Adrenal gland (tissue), 12 donors: ENCODE measurements around the gene LRRC71. TPM values are rescaled to one million over a fixed set of nuclear protein-coding genes. Genes with fewer than 3 reads are reported as not detected.
"Not testable (repeated sequence)": the region's sequence is repeated elsewhere in the genome, so short reads cannot be mapped to it uniquely, and the experiment has no call there.

ENCODE experiments used
- DNase-seq, 7 donors: peaks; one replicate each; pipeline ENCODE4 v3.0.0-alpha.2; 2019 to 2020
- H3K27ac ChIP-seq, 5 donors: fragments of 200-600 bp; sonication (generic) in 4 of 5; 1 replicate in 3 of 5; 2 replicates in 2 of 5; pipeline versions ENCODE4 v1.5.1 to v1.8.0; 2016 to 2020; ENCODE audit warnings: mild to moderate bottlenecking in 1 of 5
- H3K27me3 ChIP-seq: fragments of 200-600 bp; 2 replicates; pipeline ENCODE4 v1.8.0; 2021
- H3K36me3 ChIP-seq, 2 donors: fragments of 200-600 bp; replicated peaks in 1 of 2; 1 replicate in 1 of 2; 2 replicates in 1 of 2; pipeline versions ENCODE4 v1.5.1 to v1.8.0; 2018 to 2022
- H3K4me1 ChIP-seq, 2 donors: fragments of 200-600 bp; replicated peaks in 1 of 2; 1 replicate in 1 of 2; 2 replicates in 1 of 2; pipeline versions ENCODE4 v1.5.1 to v1.8.0; 2018 to 2021
- H3K4me3 ChIP-seq, 4 donors: fragments of 200-600 bp; sonication (generic) in 3 of 4; one replicate each; pipeline ENCODE4 v1.5.1; 2016 to 2018
- H3K9me3 ChIP-seq, 3 donors: fragments of 200-600 bp; sonication (generic) in 1 of 3; replicated peaks in 1 of 3; 1 replicate in 2 of 3; 2 replicates in 1 of 3; pipeline versions ENCODE4 v1.5.1 to v1.8.0; 2016 to 2021
- CTCF ChIP-seq, 6 experiments: fragments of 450-650 bp in 4 of 6; fragments of 200-600 bp in 2 of 6; sonication (generic) in 1 of 6; IDR thresholded peaks; 1 replicate in 5 of 6; 2 replicates in 1 of 6; pipeline versions ENCODE4 v1.5.1 to v1.8.0; 2016 to 2021; ENCODE audit warnings: antibody characterized with exemption in 6 of 6, mild to moderate bottlenecking in 2 of 6, moderate library complexity in 1 of 6
- POLR2A ChIP-seq, 2 donors: fragments of 450-650 bp; IDR thresholded peaks; one replicate each; pipeline ENCODE4 v1.6.1; 2017; ENCODE audit warnings: antibody characterized with exemption in 2 of 2, mild to moderate bottlenecking in 2 of 2, moderate library complexity in 1 of 2
- WGBS, 4 donors: extraction: QIAGEN DNeasy Blood & Tissue Kit in 2 of 4; methylation state at CpG; one replicate each; pipeline versions ENCODE4 v1.1.5 to v1.1.7; 2013 to 2017; 5-methylcytosine and 5-hydroxymethylcytosine counted together
- intact Hi-C, 2 donors: fragments of 100-400 bp; cut with DNase I; formaldehyde crosslinking; loops; one replicate each; pipeline versions ENCODE4 v1.14.1 to v1.15.0; 2022 to 2023
- polyA plus RNA-seq, 3 donors: library from polyadenylated mRNA; stranded (reverse); fragments of 200-250 nt in 2 of 3; fragments of 350-450 nt in 1 of 3; fragmentation: Illumina TruSeq in 1 of 3; extraction: RNeasy Lipid Tissue Mini Kit (QIAGEN cat#74804) in 1 of 3; gene quantifications; one replicate each; pipeline ENCODE4 v1.2.3, GENCODE V29; 2013 to 2014
- total RNA-seq, 9 donors: library from RNA; depleted of rRNA in 4 of 9; stranded (reverse); fragments of >200 nt in 4 of 9; fragments of 120-200 nt in 1 of 9; fragmentation: NEBNext Ultra II Directional in 1 of 9; extraction: Animal tissue kit (Norgen Biotek cat#: 25700) in 1 of 9; gene quantifications; one replicate each; pipeline versions ENCODE4 v1.1.0 to v1.2.4, GENCODE V29; 2013 to 2023
- donor health status: healthy with polysubstance abuse.
- donor health status: Bipolar disorder and iron deficiency.
- donor health status: DM: yes; HTN: yes; CAD: no.
- donor health status: DM: no; HTN: no; CAD: no.
- donor health status: DM: no; HTN: no; CAD: no.
- donor health status: DM: yes; HTN: yes; CAD: no.

The LRRC71 gene
- total and polyA plus RNA-seq, 12 donors, result 0.11 to 4.6 (median 0.27) TPM; not detected in 4

- H3K4me1 ChIP-seq, result peaks cover 0 to 12% of the 10 kb centered on the region in 2 donors
- peaks cover 37% of the 10 kb centered on the region for H3K27me3 ChIP-seq
- H3K4me3 ChIP-seq, result no peak overlapping the region
- no peaks in the 10 kb centered on the region for H3K36me3 ChIP-seq
- DNase-seq, result peak; percentile 46 to 87 (median 72)
- intact Hi-C loops, result loop anchor here in 1 of 2 donors (10.0 kb wide), 1 partner anchor 149 kb away; no protein-coding TSS in a partner anchor
- 28 to 32% (median 31%) methylated on average over 3 of the region's 3 CpGs; no CpG with 5 or more reads in 1 of the 4 donors for WGBS, 4 donors
- TF ChIP-seq POLR2A (IDR thresholded peaks at IDR 0.05), result no peak
- no peak for TF ChIP-seq CTCF (IDR thresholded peaks at IDR 0.05)
- H3K9me3 ChIP-seq, result no peaks in the 10 kb centered on the region
- H3K27ac ChIP-seq, result no peak overlapping the region
These were observed 5.7 kb downstream of the LRRC71 start for GRCh38 chr1:156926175-156926574.

GRCh38 chr1:156926695-156927094, 6.3 kb downstream of the LRRC71 start:
- intact Hi-C loops, result loop anchor here in 1 of 2 donors (10.0 kb wide), 1 partner anchor 148 kb away; no protein-coding TSS in a partner anchor

DNA sequence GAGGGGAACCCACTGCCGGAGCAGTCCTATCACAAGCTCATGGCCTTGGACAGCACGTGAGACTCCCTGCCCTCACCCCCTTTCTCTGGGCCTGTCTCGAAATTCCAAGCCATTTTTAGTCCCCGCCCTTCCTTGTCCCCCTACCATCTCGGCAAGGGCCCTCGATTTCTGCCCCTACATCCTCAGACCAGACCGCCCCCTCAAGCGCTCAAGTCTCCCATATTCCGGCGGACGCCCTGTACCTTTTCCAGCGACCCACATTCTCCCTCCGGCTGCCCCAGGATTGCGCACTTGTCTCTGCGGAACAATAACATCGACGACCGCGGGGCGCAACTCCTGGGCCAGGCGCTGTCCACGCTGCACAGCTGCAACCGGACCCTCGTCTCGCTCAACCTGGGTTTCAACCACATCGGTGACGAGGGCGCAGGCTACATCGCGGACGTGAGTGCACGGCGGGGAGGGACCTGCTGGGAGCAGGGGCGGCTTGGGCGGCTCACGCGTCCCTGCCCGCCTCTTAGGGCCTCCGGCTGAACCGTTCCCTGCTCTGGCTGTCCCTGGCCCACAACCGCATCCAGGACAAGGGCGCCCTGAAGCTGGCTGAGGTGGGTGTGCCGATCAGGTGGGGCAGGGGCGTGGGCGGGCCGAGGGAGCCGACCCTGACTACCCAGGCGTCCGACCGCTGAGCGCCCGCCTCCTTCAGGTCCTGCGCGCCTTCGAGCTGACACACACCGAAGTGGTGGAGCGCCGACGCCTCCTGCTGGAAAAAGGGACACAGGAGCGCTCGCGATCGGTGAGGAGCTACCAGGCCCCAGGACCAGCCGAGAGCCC, 7.0 kb downstream of the LRRC71 start:
- H3K27ac ChIP-seq, result no peak overlapping the region
- intact Hi-C loops, result loop anchor here in 1 of 2 donors (10.0 kb wide), 1 partner anchor 147 kb away; no protein-coding TSS in a partner anchor
- 6 to 23% (median 12%) methylated on average over 22 to 64 of the region's 64 CpGs for WGBS, 4 donors
- peak; percentile 59 to 87 (median 72) for DNase-seq
- no peak for TF ChIP-seq POLR2A (IDR thresholded peaks at IDR 0.05)
- peak; percentile 22 to 71 (median 56) for TF ChIP-seq CTCF (IDR thresholded peaks at IDR 0.05)
- peaks cover 34% of the 10 kb centered on the region for H3K27me3 ChIP-seq
- H3K9me3 ChIP-seq, result no peaks in the 10 kb centered on the region
- no peaks in the 10 kb centered on the region for H3K36me3 ChIP-seq
- H3K4me3 ChIP-seq, result peak overlapping the region in 1 of 4 donors; percentile 28
- peaks cover 0 to 12% of the 10 kb centered on the region in 2 donors for H3K4me1 ChIP-seq

More at GRCh38 chr1:156926695-156927094, 6.3 kb downstream of the LRRC71 start:
- DNase-seq, H3K27ac ChIP-seq, H3K9me3 ChIP-seq, H3K36me3 ChIP-seq, H3K4me3 ChIP-seq: not testable (repeated sequence)
- H3K27me3 ChIP-seq, result peaks cover 36% of the 10 kb centered on the region
- WGBS, 4 donors, result 75 to 87% (median 83%) methylated on average over 5 to 6 of the region's 6 CpGs
- peaks cover 0 to 12% of the 10 kb centered on the region in 2 donors for H3K4me1 ChIP-seq

- H3K36me3 ChIP-seq, result no peaks in the 10 kb centered on the region
These were observed 7.7 kb downstream of the LRRC71 start for GRCh38 chr1:156928043-156928602.

More at GRCh38 chr1:156928043-156928602, 7.7 kb downstream of the LRRC71 start:
- no peaks in the 10 kb centered on the region for H3K9me3 ChIP-seq
- H3K27me3 ChIP-seq, result peaks cover 27% of the 10 kb centered on the region
- intact Hi-C loops, result loop anchor here in 1 of 2 donors (10.0 kb wide), 1 partner anchor 147 kb away; no protein-coding TSS in a partner anchor
- peaks cover 0 to 12% of the 10 kb centered on the region in 2 donors for H3K4me1 ChIP-seq
- DNase-seq, result no peak
- no peak overlapping the region for H3K4me3 ChIP-seq
- TF ChIP-seq CTCF (IDR thresholded peaks at IDR 0.05) (no peak), POLR2A (IDR thresholded peaks at IDR 0.05) (no peak)
- no peak overlapping the region for H3K27ac ChIP-seq
- 7 to 15% (median 9%) methylated on average over 4 of the region's 4 CpGs for WGBS, 4 donors
